GM12865 (cell line): ENCODE measurements around the gene SPRY1.

ENCODE experiments used
- DNase-seq: peaks from one replicate; pipeline ENCODE4 v3.0.0; 2010; ENCODE audit warnings: low read depth
- H3K4me3 ChIP-seq: 2 replicates; pipeline ENCODE4 v1.5.1; 2011; ENCODE audit warnings: mild to moderate bottlenecking, low read depth, low read length, control low read depth
- TF ChIP-seq, protein P1 (sequence below): IDR thresholded peaks from 2 replicates; pipeline ENCODE4 v1.5.1; 2011; ENCODE audit warnings: low read length, control low read depth, low read depth, inconsistent platforms; ENCODE audit not compliant: insufficient read depth; ENCODE audit errors: missing control alignments

The SPRY1 gene

DNA sequence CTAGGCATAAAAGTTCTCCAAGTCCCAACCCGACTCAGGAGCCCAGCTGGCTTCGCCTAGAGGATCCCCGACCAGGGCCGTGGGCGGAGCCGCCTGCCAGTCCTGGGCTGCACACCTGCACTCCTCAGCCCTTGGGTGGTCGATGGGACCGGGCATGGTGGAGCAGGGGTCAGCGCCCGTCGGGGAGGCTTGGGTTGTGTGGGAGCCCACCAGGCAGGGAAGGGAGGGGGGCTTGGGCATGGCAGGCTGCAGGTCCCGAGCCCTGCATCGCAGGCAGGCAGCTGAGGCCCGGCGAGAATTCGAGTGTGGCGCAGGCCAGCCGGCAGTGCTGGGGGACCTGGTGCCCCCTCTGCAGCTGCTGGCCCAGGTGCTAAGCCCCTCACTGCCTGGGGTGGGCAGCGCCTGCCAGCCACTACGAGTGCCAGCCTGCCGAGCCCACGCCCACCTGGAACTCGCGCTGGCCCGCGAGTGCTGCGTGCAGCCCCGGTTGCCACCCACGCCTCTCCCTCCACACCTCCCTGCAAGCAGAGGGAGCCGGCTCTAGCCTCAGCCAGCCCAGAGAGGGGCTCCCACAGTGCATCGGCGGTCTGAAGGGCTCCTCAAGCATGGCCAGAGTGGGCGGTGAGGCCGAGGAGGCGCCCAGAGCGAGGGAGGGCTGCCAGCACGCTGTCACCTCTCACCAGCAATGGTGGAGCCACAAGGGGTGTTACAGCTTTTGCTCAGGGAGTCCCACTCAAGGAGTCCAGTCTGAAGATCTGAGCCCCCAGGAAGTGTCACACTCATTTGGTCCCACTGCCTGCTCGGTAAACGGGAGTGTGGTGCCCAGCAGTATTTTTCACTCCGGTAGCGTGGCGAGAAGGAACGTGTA lies 38.9 kb downstream of the SPRY1 start:
- no peak for DNase-seq
- TF ChIP-seq, protein P1, sequence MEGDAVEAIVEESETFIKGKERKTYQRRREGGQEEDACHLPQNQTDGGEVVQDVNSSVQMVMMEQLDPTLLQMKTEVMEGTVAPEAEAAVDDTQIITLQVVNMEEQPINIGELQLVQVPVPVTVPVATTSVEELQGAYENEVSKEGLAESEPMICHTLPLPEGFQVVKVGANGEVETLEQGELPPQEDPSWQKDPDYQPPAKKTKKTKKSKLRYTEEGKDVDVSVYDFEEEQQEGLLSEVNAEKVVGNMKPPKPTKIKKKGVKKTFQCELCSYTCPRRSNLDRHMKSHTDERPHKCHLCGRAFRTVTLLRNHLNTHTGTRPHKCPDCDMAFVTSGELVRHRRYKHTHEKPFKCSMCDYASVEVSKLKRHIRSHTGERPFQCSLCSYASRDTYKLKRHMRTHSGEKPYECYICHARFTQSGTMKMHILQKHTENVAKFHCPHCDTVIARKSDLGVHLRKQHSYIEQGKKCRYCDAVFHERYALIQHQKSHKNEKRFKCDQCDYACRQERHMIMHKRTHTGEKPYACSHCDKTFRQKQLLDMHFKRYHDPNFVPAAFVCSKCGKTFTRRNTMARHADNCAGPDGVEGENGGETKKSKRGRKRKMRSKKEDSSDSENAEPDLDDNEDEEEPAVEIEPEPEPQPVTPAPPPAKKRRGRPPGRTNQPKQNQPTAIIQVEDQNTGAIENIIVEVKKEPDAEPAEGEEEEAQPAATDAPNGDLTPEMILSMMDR = no peak

DNA sequence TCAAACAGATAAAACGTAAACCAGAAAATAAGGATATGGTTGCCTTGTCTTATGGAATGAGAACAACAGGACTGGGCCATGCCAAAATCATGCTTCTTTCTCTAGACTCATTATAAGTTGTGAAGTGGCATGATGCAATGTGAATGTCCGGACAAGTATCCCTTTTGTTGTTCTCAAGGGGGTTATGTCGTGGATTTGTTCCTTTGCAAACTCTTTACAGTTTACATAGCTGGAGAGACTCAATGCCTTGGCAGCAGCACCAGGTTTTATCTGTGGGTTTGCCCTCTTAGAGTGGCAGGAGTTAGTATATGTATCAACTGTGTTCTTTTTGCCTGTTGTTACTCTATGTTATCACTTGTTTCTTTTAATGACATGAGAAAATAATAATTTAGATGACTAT lies 41.4 kb downstream of the SPRY1 start:
- TF ChIP-seq, protein P1 = no peak
- no peak for DNase-seq
- H3K4me3 ChIP-seq = no peak overlapping the region

More for the DNA sequence above, 38.9 kb downstream of the SPRY1 start:
- H3K4me3 ChIP-seq = no peak overlapping the region

DNA sequence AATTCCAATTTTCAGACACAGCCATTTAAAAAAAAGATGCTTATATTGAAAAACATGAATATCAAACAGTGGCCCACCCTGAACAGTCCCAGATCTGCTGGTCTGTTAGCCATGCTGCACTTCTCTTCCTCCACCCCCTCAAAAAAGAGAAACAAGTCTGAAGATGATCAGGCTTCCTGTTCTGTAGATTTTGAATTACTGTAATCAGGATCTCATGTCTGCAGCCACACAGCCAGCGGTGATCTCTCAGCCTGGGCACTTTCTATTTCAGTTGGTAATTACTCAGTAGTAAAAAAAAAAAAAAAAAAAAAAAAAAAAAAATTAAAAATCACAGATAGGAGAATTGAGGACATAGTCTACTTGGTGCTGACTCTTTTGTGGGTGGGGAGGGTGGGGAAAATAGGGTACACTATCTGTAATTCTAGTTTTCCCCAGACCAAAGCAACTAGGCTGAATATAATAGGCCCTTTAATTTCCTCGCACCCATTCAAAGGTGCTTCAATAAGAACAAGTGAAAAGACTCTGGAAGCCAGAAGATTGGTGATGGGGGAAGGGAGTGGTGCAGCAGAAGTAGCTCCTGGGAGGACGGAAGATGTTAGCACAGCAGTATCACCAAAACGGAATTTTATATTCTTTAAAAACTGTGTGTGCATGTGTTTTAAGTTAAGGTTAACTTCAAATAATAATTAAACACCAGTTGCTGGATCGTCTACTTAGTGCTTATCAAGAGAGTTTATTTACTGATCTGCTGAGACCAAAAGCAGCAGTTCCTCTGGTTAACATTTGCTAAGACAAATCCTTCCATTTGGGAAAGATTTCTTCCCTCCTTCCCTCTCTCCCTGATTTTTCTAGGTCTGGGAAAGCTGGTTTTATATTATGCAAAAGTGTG lies 47.0 kb downstream of the SPRY1 start:
- DNase-seq = peak; percentile 79

DNA sequence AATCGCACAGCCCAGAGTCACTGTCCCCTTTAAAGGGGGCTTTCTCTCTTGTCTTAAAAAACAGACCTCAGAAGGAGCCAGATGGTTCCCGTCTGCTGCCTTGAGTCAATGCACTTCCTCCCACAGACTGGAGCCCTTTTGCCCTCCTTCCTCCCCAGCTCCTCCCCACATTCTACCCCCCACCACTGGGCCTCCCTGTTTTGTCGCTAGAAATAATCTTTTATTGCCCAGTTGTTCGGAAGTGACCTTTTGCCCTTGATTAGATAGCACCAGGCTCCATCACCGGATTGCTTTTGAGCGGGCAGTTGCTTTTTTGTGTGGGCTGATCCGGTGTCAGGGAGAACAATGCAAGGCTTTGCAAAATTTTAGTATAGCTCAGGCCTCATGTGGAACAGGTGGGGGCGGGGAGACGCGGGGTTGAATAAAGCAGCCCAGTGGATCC lies 47.7 kb downstream of the SPRY1 start:
- peak overlapping the region; percentile 21 for H3K4me3 ChIP-seq
- TF ChIP-seq, protein P1 = no peak
- peak; percentile 82 for DNase-seq

More for the DNA sequence above, 47.0 kb downstream of the SPRY1 start:
- H3K4me3 ChIP-seq = peak overlapping the region; percentile 21
- TF ChIP-seq, protein P1 = no peak

DNA sequence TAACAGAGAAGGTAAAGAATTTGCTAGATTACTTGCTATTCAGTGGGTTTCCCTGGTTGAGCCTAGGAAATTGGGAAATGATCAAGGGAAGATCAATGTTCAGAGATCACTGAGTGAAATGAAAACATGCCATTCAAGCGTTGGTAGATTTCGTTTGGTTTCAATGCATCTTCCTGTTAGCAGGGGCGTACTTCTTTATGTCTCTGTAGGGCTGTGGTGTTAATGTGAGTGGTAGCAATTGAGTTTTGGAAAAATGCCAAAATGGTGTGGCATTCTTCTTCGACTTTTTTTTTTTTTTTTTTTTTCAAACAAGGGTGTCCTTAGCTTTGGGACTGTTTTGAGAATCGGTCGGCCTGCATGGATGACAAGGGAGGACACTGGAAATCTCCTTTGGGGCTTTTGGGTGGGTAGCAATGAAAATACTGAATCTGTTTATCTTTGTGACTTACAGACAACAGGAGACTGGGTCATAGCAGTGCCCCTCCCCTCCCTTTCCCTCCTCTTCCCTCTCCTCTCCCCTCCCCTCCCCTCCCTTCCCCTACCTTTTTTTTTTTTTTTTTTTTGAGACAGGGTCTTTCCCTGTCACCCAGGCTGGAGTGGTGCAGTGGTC lies 50.4 kb downstream of the SPRY1 start:
- TF ChIP-seq, protein P1 = no peak
- DNase-seq = no peak
- H3K4me3 ChIP-seq = no peak overlapping the region

DNA sequence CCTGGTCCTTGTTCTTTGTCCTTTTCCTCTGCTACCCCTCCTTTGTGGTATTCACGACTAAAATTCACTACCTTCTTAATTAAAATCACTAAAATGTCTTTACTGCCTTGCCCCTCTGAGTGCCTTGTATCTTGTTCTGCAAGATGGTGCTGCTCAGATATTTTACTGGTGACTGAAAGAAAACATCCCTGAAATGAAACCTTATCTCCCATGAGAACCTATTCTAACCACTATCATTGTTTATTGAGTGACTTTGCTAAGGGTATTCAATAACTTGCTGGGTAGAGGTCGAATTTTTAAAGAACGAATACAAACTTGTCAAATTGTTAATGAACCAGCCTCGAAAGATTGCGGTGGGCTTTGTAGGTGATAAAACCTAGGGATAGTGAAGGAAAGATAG lies 52.8 kb downstream of the SPRY1 start:
- DNase-seq = no peak
- TF ChIP-seq, protein P1 = no peak
- H3K4me3 ChIP-seq = no peak overlapping the region
